ENCODE data around the gene APP.

DNA sequence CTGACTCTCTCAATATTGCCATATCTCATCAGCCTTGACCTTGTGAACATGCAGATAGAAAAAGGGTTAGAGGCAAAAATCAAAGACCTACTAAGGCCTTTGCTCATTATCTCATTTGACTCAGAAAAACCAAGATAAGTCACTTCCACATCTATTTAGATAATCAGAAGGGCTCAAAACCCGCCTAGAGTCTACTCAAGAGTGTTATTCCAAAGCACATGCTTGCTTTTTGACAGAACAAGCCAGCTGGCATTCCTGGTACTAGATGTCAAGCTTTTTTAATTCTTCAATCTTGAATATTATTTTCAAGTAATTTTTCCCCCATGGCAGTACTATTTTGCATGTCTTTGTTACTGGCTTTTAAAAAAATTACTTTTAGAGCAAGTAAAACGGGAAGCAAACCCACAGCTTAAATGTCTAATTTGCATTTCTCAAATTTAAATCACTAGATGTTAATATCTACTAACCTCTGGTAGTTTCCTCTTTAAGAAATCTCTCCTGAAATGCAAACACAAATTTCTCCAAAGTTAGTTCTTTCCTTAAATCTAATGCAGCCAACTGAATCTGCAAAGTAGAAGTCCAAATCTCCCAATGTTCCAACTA, 51.5 kb downstream of the APP start:
- TF ChIP-seq, protein P1, sequence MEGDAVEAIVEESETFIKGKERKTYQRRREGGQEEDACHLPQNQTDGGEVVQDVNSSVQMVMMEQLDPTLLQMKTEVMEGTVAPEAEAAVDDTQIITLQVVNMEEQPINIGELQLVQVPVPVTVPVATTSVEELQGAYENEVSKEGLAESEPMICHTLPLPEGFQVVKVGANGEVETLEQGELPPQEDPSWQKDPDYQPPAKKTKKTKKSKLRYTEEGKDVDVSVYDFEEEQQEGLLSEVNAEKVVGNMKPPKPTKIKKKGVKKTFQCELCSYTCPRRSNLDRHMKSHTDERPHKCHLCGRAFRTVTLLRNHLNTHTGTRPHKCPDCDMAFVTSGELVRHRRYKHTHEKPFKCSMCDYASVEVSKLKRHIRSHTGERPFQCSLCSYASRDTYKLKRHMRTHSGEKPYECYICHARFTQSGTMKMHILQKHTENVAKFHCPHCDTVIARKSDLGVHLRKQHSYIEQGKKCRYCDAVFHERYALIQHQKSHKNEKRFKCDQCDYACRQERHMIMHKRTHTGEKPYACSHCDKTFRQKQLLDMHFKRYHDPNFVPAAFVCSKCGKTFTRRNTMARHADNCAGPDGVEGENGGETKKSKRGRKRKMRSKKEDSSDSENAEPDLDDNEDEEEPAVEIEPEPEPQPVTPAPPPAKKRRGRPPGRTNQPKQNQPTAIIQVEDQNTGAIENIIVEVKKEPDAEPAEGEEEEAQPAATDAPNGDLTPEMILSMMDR (IDR thresholded peaks at IDR 0.05; ENCODE audit: insufficient read depth, low read length, poor library complexity, severe bottlenecking), result no peak
- no peak for TF ChIP-seq EZH2phosphoT487 (conservative IDR thresholded peaks at IDR 0.05; ENCODE audit: low read length)
